Liver (tissue), 9 donors: ENCODE data around the gene IL11RA. TPM values are rescaled to one million over a fixed set of nuclear protein-coding genes. Genes with fewer than 3 reads are reported as not detected.

Experiments used
- DNase-seq: peaks from one replicate; pipeline ENCODE4 v3.0.0-alpha.2; 2017; ENCODE audit warnings: low spot score
- H3K27ac ChIP-seq, 2 donors: one replicate each; pipeline ENCODE4 v1.7.0; 2013; ENCODE audit warnings: inconsistent platforms in 2 of 2, low read length in 2 of 2, control low read depth in 1 of 2, low read depth in 1 of 2, mild to moderate bottlenecking in 1 of 2
- H3K27me3 ChIP-seq, 4 donors: one replicate each; pipeline versions ENCODE4 v1.6.1 to v1.7.0; 2013; ENCODE audit warnings: low read length in 3 of 4, inconsistent platforms in 1 of 4, mild to moderate bottlenecking in 1 of 4, moderate library complexity in 1 of 4; ENCODE audit not compliant: control insufficient read depth in 4 of 4, insufficient read depth in 4 of 4
- H3K36me3 ChIP-seq, 4 donors: one replicate each; pipeline versions ENCODE4 v1.6.1 to v1.7.0; 2013; ENCODE audit warnings: low read length in 3 of 4, mild to moderate bottlenecking in 3 of 4, low read depth in 1 of 4, moderate library complexity in 1 of 4; ENCODE audit not compliant: control insufficient read depth in 4 of 4, insufficient read depth in 3 of 4
- H3K4me1 ChIP-seq, 4 donors: one replicate each; pipeline versions ENCODE4 v1.6.1 to v1.7.0; 2013; ENCODE audit warnings: low read length in 3 of 4, mild to moderate bottlenecking in 3 of 4, moderate library complexity in 1 of 4; ENCODE audit not compliant: control insufficient read depth in 4 of 4, insufficient read depth in 4 of 4
- H3K4me3 ChIP-seq, 3 donors: one replicate each; pipeline versions ENCODE4 v1.6.1 to v1.7.0; 2013; ENCODE audit warnings: low read length in 3 of 3, control low read depth in 1 of 3, low read depth in 1 of 3, mild to moderate bottlenecking in 1 of 3
- H3K9ac ChIP-seq, 2 donors: one replicate each; pipeline ENCODE4 v1.7.0; 2013; ENCODE audit warnings: low read length in 2 of 2, mild to moderate bottlenecking in 2 of 2, moderate library complexity in 2 of 2, control low read depth in 1 of 2, low read depth in 1 of 2
- H3K9me3 ChIP-seq, 4 donors: one replicate each; pipeline versions ENCODE4 v1.6.1 to v1.7.0; 2013; ENCODE audit warnings: low read length in 3 of 4; ENCODE audit not compliant: control insufficient read depth in 4 of 4
- EGR1 ChIP-seq, 2 donors: IDR thresholded peaks; 2 replicates each; pipeline ENCODE4 v1.6.1; 2016 to 2018; ENCODE audit warnings: antibody characterized with exemption in 2 of 2, low read depth in 2 of 2
- FOXA2 ChIP-seq: IDR thresholded peaks from 2 replicates; pipeline ENCODE4 v1.6.1; 2016; ENCODE audit warnings: antibody characterized with exemption
- GABPA ChIP-seq, 2 donors: IDR thresholded peaks in 1 of 2; conservative IDR thresholded peaks in 1 of 2; 2 replicates each; pipeline ENCODE4 v1.6.1; 2016; ENCODE audit warnings: antibody characterized with exemption in 2 of 2, mild to moderate bottlenecking in 1 of 2, moderate library complexity in 1 of 2
- HNF4A ChIP-seq, 2 donors: conservative IDR thresholded peaks; 2 replicates each; pipeline ENCODE4 v1.6.1; 2016; ENCODE audit warnings: antibody characterized with exemption in 2 of 2, mild to moderate bottlenecking in 2 of 2
- HNF4G ChIP-seq: IDR thresholded peaks from 2 replicates; pipeline ENCODE4 v1.6.1; 2016; ENCODE audit warnings: antibody characterized with exemption
- JUND ChIP-seq, 2 donors: IDR thresholded peaks; 2 replicates each; pipeline ENCODE4 v1.6.1; 2016; ENCODE audit warnings: antibody characterized with exemption in 2 of 2
- NR2F2 ChIP-seq: IDR thresholded peaks from 2 replicates; pipeline ENCODE4 v1.6.1; 2016; ENCODE audit warnings: antibody characterized with exemption
- RAD21 ChIP-seq, 2 donors: IDR thresholded peaks; 2 replicates each; pipeline ENCODE4 v1.6.1; 2016; ENCODE audit warnings: antibody characterized with exemption in 2 of 2, mild to moderate bottlenecking in 2 of 2
- RXRA ChIP-seq, 2 donors: IDR thresholded peaks; 2 replicates each; pipeline ENCODE4 v1.6.1; 2017 to 2018; ENCODE audit warnings: antibody characterized with exemption in 2 of 2, mild to moderate bottlenecking in 1 of 2
- SP1 ChIP-seq: IDR thresholded peaks from 2 replicates; pipeline ENCODE4 v1.6.1; 2018; ENCODE audit warnings: antibody characterized with exemption, mild to moderate bottlenecking
- TAF1 ChIP-seq: conservative IDR thresholded peaks from 2 replicates; pipeline ENCODE4 v1.6.1; 2016; ENCODE audit warnings: antibody characterized with exemption, mild to moderate bottlenecking
- YY1 ChIP-seq: IDR thresholded peaks from 2 replicates; pipeline ENCODE4 v1.6.1; 2016; ENCODE audit warnings: antibody characterized with exemption, mild to moderate bottlenecking
- WGBS: extraction: QIAGEN DNeasy Blood & Tissue Kit; methylation state at CpG from one replicate; pipeline ENCODE4 v1.1.7; 2013; 5-methylcytosine and 5-hydroxymethylcytosine counted together
- polyA plus RNA-seq, 2 donors: library from polyadenylated mRNA; stranded (reverse) in 1 of 2; unstranded in 1 of 2; fragments of 200-250 nt in 1 of 2; fragments of >200 nt in 1 of 2; fragmentation: Nextera tagmentation in 1 of 2; extraction: Ambion mirVana in 1 of 2; gene quantifications; one replicate each; pipeline versions ENCODE4 v1.2.1 to v1.2.3, GENCODE V29; 2013 to 2015
- total RNA-seq, 2 donors: library from RNA; depleted of rRNA; stranded (reverse); fragments of >200 nt; gene quantifications; one replicate each; pipeline ENCODE4 v1.2.3, GENCODE V29; 2014
- TF ChIP-seq, protein P1 (sequence below): fragments of 150-350 bp; IDR thresholded peaks from 2 replicates; pipeline ENCODE4 v1.5.1; 2017; ENCODE audit warnings: improper control_type of control experiment, low read depth, low read length; ENCODE audit not compliant: missing input control
- TF ChIP-seq, protein P2 (sequence below): IDR thresholded peaks from 2 replicates; pipeline ENCODE4 v1.6.1; 2016; ENCODE audit warnings: antibody characterized with exemption
- TF ChIP-seq, protein P3 (sequence below): IDR thresholded peaks from 2 replicates; pipeline ENCODE4 v1.6.1; 2016; ENCODE audit warnings: antibody characterized with exemption
- TF ChIP-seq, protein P4 (sequence below): IDR thresholded peaks from 2 replicates; pipeline ENCODE4 v1.6.1; 2016; ENCODE audit warnings: antibody characterized with exemption
- donor health status: healthy.
- donor health status: healthy.
- donor health status: healthy.
- donor health status: healthy.
- donor health status: healthy.

IL11RA gene
- total and polyA plus RNA-seq, 4 donors: 10.0 to 35.3 (median 14.7) TPM

GRCh38 chr9:34623374-34624235 lies 28.4 kb upstream of the IL11RA start:
- H3K9me3 ChIP-seq: no peaks in the 10 kb centered on the region
- H3K4me3 ChIP-seq: no peak overlapping the region
- 59% methylated on average over 63 of the region's 63 CpGs for WGBS
- DNase-seq: no peak
- peaks cover under 1 to 21% (median 17%) of the 10 kb centered on the region in 4 donors for H3K4me1 ChIP-seq
- no peaks in the 10 kb centered on the region for H3K27me3 ChIP-seq
- TF ChIP-seq EGR1 (IDR thresholded peaks at IDR 0.05; ENCODE audit: low read depth in 2 of 2) (no peak), RAD21 (IDR thresholded peaks at IDR 0.05) (no peak), FOXA2 (no peak), NR2F2 (no peak), HNF4A (conservative IDR thresholded peaks at IDR 0.05) (no peak)
- TF ChIP-seq, protein P1, sequence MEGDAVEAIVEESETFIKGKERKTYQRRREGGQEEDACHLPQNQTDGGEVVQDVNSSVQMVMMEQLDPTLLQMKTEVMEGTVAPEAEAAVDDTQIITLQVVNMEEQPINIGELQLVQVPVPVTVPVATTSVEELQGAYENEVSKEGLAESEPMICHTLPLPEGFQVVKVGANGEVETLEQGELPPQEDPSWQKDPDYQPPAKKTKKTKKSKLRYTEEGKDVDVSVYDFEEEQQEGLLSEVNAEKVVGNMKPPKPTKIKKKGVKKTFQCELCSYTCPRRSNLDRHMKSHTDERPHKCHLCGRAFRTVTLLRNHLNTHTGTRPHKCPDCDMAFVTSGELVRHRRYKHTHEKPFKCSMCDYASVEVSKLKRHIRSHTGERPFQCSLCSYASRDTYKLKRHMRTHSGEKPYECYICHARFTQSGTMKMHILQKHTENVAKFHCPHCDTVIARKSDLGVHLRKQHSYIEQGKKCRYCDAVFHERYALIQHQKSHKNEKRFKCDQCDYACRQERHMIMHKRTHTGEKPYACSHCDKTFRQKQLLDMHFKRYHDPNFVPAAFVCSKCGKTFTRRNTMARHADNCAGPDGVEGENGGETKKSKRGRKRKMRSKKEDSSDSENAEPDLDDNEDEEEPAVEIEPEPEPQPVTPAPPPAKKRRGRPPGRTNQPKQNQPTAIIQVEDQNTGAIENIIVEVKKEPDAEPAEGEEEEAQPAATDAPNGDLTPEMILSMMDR: no peak
- H3K27ac ChIP-seq: no peak overlapping the region
- no peaks in the 10 kb centered on the region for H3K36me3 ChIP-seq
- no peak overlapping the region for H3K9ac ChIP-seq

- no peak for TF ChIP-seq SP1
- no peak for TF ChIP-seq YY1
- H3K27me3 ChIP-seq: no peaks in the 10 kb centered on the region
- WGBS: 64% methylated on average over 39 of the region's 39 CpGs
Observed at GRCh38 chr9:34624475-34625185, 27.4 kb upstream of the IL11RA start.

DNA sequence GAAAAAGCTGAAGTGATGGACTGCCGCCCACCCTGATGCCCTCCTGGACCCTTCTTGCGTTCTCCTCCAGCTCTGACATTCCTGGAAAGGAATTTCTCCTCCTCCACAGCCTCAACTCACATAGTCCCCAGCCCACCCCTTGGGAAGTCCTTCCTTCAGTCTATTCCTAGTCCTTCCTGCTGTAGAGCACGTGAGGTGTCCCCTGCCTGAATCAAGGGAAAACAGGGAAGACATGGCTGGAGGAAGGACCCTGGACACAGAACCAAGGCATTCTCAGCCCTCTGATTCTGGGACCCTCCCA lies 26.8 kb upstream of the IL11RA start:
- DNase-seq: no peak
- peaks cover 3 to 24% (median 19%) of the 10 kb centered on the region in 4 donors for H3K4me1 ChIP-seq
- no peaks in the 10 kb centered on the region for H3K27me3 ChIP-seq
- no peak overlapping the region for H3K4me3 ChIP-seq
- H3K36me3 ChIP-seq: no peaks in the 10 kb centered on the region
- WGBS: 80% methylated on average over 3 of the region's 3 CpGs
- no peak overlapping the region for H3K27ac ChIP-seq
- no peaks in the 10 kb centered on the region for H3K9me3 ChIP-seq
- no peak overlapping the region for H3K9ac ChIP-seq
- TF ChIP-seq, protein P2, sequence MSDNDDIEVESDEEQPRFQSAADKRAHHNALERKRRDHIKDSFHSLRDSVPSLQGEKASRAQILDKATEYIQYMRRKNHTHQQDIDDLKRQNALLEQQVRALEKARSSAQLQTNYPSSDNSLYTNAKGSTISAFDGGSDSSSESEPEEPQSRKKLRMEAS: no peak
- TF ChIP-seq SP1: no peak
- TF ChIP-seq GABPA (IDR thresholded peaks at IDR 0.05 in 1 of 2, conservative IDR thresholded peaks at IDR 0.05 in 1 of 2): no peak
- no peak for TF ChIP-seq RXRA (IDR thresholded peaks at IDR 0.05)
- TF ChIP-seq, protein P3, sequence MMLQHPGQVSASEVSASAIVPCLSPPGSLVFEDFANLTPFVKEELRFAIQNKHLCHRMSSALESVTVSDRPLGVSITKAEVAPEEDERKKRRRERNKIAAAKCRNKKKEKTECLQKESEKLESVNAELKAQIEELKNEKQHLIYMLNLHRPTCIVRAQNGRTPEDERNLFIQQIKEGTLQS: no peak
- no peak for TF ChIP-seq HNF4G
- TF ChIP-seq, protein P1: no peak
- no peak for TF ChIP-seq NR2F2
- no peak for TF ChIP-seq TAF1
- TF ChIP-seq, protein P4, sequence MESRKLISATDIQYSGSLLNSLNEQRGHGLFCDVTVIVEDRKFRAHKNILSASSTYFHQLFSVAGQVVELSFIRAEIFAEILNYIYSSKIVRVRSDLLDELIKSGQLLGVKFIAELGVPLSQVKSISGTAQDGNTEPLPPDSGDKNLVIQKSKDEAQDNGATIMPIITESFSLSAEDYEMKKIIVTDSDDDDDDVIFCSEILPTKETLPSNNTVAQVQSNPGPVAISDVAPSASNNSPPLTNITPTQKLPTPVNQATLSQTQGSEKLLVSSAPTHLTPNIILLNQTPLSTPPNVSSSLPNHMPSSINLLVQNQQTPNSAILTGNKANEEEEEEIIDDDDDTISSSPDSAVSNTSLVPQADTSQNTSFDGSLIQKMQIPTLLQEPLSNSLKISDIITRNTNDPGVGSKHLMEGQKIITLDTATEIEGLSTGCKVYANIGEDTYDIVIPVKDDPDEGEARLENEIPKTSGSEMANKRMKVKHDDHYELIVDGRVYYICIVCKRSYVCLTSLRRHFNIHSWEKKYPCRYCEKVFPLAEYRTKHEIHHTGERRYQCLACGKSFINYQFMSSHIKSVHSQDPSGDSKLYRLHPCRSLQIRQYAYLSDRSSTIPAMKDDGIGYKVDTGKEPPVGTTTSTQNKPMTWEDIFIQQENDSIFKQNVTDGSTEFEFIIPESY: no peak
- TF ChIP-seq RAD21 (IDR thresholded peaks at IDR 0.05): no peak
- TF ChIP-seq HNF4A (conservative IDR thresholded peaks at IDR 0.05): no peak
- no peak for TF ChIP-seq JUND (IDR thresholded peaks at IDR 0.05)
- no peak for TF ChIP-seq FOXA2
- no peak for TF ChIP-seq YY1

More at GRCh38 chr9:34624475-34625185, 27.4 kb upstream of the IL11RA start:
- Histone ChIP-seq H3K36me3 (no peaks in the 10 kb centered on the region), H3K4me1 (peaks cover 3 to 22% (median 18%) of the 10 kb centered on the region in 4 donors), H3K9me3 (no peaks in the 10 kb centered on the region), H3K9ac (no peak overlapping the region), H3K4me3 (no peak overlapping the region), H3K27ac (no peak overlapping the region)
- no peak for DNase-seq
